H9 (cell line): ENCODE measurements around the gene FLT1. TPM values are rescaled to one million over a fixed set of nuclear protein-coding genes. Genes with fewer than 3 reads are reported as not detected.

Experiments used
- DNase-seq: peaks from one replicate; pipeline ENCODE4 v3.0.0-alpha.2; 2017
- H2AFZ ChIP-seq: one replicate; pipeline ENCODE4 v1.6.1; 2013; ENCODE audit warnings: mild to moderate bottlenecking, low read length, control low read depth, moderate library complexity
- H2AK5ac ChIP-seq: 2 replicates; pipeline ENCODE4 v1.6.1; 2013; ENCODE audit warnings: low read length, control low read depth, mixed read lengths; ENCODE audit not compliant: insufficient read length
- H2BK120ac ChIP-seq: one replicate; pipeline ENCODE4 v1.6.1; 2013; ENCODE audit warnings: low read depth, mild to moderate bottlenecking, low read length, control low read depth, inconsistent platforms; ENCODE audit not compliant: poor library complexity, severe bottlenecking
- H2BK12ac ChIP-seq: 2 replicates; pipeline ENCODE4 v1.6.1; 2013; ENCODE audit warnings: low read length, control low read depth, mixed read lengths, low read depth; ENCODE audit not compliant: insufficient read length
- H2BK15ac ChIP-seq: 2 replicates; pipeline ENCODE4 v1.6.1; 2013; ENCODE audit warnings: low read depth, low read length, control low read depth
- H2BK20ac ChIP-seq: one replicate; pipeline ENCODE4 v1.6.1; 2013; ENCODE audit warnings: low read depth, mild to moderate bottlenecking, low read length, control low read depth, inconsistent platforms; ENCODE audit not compliant: poor library complexity, severe bottlenecking
- H2BK5ac ChIP-seq: 2 replicates; pipeline ENCODE4 v1.6.1; 2013; ENCODE audit warnings: low read length, control low read depth, mixed read lengths; ENCODE audit not compliant: insufficient read length
- H3K14ac ChIP-seq: 2 replicates; pipeline ENCODE4 v1.6.1; 2013; ENCODE audit warnings: low read length, control low read depth; ENCODE audit not compliant: insufficient read depth
- H3K18ac ChIP-seq: 2 replicates; pipeline ENCODE4 v1.6.1; 2013; ENCODE audit warnings: low read depth, mild to moderate bottlenecking, mixed read lengths, low read length, control low read depth; ENCODE audit not compliant: insufficient read length
- H3K23ac ChIP-seq: 2 replicates; pipeline ENCODE4 v1.6.1; 2013; ENCODE audit warnings: low read length, control low read depth, mixed read lengths, low read depth; ENCODE audit not compliant: insufficient read length
- H3K23me2 ChIP-seq: 2 replicates; pipeline ENCODE4 v1.6.1; 2013; ENCODE audit warnings: low read depth, mild to moderate bottlenecking, mixed read lengths, low read length, control low read depth; ENCODE audit not compliant: insufficient read length, poor library complexity, severe bottlenecking
- H3K27ac ChIP-seq: 2 replicates; pipeline ENCODE4 v1.5.1; 2013; ENCODE audit warnings: low read length, control low read depth, mixed read lengths, low read depth; ENCODE audit not compliant: insufficient read length
- H3K27me3 ChIP-seq: 2 replicates; pipeline ENCODE4 v1.6.1; 2013; ENCODE audit warnings: low read length, control low read depth, inconsistent platforms; ENCODE audit not compliant: insufficient read depth
- H3K4ac ChIP-seq: 2 replicates; pipeline ENCODE4 v1.6.1; 2013; ENCODE audit warnings: low read depth, mild to moderate bottlenecking, control low read depth, inconsistent platforms, low read length, moderate library complexity
- H3K4me1 ChIP-seq: 2 replicates; pipeline ENCODE4 v1.6.1; 2013; ENCODE audit warnings: low read length, control low read depth, inconsistent platforms; ENCODE audit not compliant: insufficient read depth
- H3K4me2 ChIP-seq: 2 replicates; pipeline ENCODE4 v1.6.1; 2013; ENCODE audit warnings: low read length, control low read depth, mixed read lengths; ENCODE audit not compliant: insufficient read length, insufficient read depth
- H3K56ac ChIP-seq: 2 replicates; pipeline ENCODE4 v1.6.1; 2013; ENCODE audit warnings: low read depth, mild to moderate bottlenecking, mixed read lengths, low read length, control low read depth; ENCODE audit not compliant: insufficient read length
- H3K79me1 ChIP-seq: 2 replicates; pipeline ENCODE4 v1.6.1; 2013; ENCODE audit warnings: low read depth, mild to moderate bottlenecking, moderate library complexity, low read length, control low read depth, inconsistent platforms; ENCODE audit not compliant: insufficient read depth, poor library complexity, severe bottlenecking
- H3K79me2 ChIP-seq: 2 replicates; pipeline ENCODE4 v1.6.1; 2013; ENCODE audit warnings: low read length, control low read depth, inconsistent platforms; ENCODE audit not compliant: insufficient read depth
- H3K9ac ChIP-seq: 2 replicates; pipeline ENCODE4 v1.6.1; 2013; ENCODE audit warnings: low read length, control low read depth, mixed read lengths; ENCODE audit not compliant: insufficient read length; ENCODE audit errors: extremely low read depth
- H3K9me3 ChIP-seq: one replicate; pipeline ENCODE4 v1.6.1; 2013; ENCODE audit warnings: low read depth, low read length, inconsistent platforms; ENCODE audit not compliant: control insufficient read depth
- H3T11ph ChIP-seq: one replicate; pipeline ENCODE4 v1.6.1; 2013; ENCODE audit warnings: mild to moderate bottlenecking, low read length, control low read depth, inconsistent platforms
- H4K20me1 ChIP-seq: one replicate; pipeline ENCODE4 v1.6.1; 2013; ENCODE audit not compliant: control insufficient read depth, insufficient read length, insufficient read depth
- H4K5ac ChIP-seq: 2 replicates; pipeline ENCODE4 v1.6.1; 2013; ENCODE audit warnings: low read depth, mild to moderate bottlenecking, mixed read lengths, low read length, control low read depth; ENCODE audit not compliant: insufficient read length
- H4K8ac ChIP-seq: replicated peaks from 2 replicates; pipeline ENCODE4 v1.6.1; 2013; ENCODE audit warnings: low read length, control low read depth, mixed read lengths, low read depth; ENCODE audit not compliant: insufficient read length
- H4K91ac ChIP-seq: 2 replicates; pipeline ENCODE4 v1.6.1; 2013; ENCODE audit warnings: low read depth, mild to moderate bottlenecking, moderate library complexity, mixed read lengths, low read length, control low read depth; ENCODE audit not compliant: insufficient read length
- H3K27ac Mint-ChIP-seq, 3 experiments: 2 replicates in 2 of 3; 3 replicates in 1 of 3; pipeline ENCODE4 v1.8.0; 2020 to 2021; ENCODE audit warnings: mixed read lengths in 3 of 3, mild to moderate bottlenecking in 1 of 3, moderate library complexity in 1 of 3
- H3K27me3 Mint-ChIP-seq: 2 replicates; pipeline ENCODE4 v1.8.0; 2021; ENCODE audit warnings: low read depth, mild to moderate bottlenecking, moderate library complexity, mixed read lengths
- H3K36me3 Mint-ChIP-seq, 3 experiments: 2 replicates in 2 of 3; 3 replicates in 1 of 3; pipeline ENCODE4 v1.8.0; 2020 to 2021; ENCODE audit warnings: low read depth in 3 of 3, mixed read lengths in 3 of 3; ENCODE audit not compliant: insufficient read depth in 1 of 3
- H3K4me1 Mint-ChIP-seq, 2 experiments: 2 replicates each; pipeline ENCODE4 v1.8.0; 2020; ENCODE audit warnings: mixed read lengths in 2 of 2
- H3K4me3 Mint-ChIP-seq, 2 experiments: 2 replicates in 1 of 2; 3 replicates in 1 of 2; pipeline ENCODE4 v1.8.0; 2020 to 2021; ENCODE audit warnings: mild to moderate bottlenecking in 2 of 2, mixed read lengths in 2 of 2, moderate library complexity in 1 of 2
- H3K9me3 Mint-ChIP-seq, 2 experiments: 2 replicates in 1 of 2; 3 replicates in 1 of 2; pipeline ENCODE4 v1.8.0; 2020; ENCODE audit warnings: mild to moderate bottlenecking in 2 of 2, mixed read lengths in 2 of 2, moderate library complexity in 1 of 2
- WGBS: extraction: QIAGEN DNeasy Blood & Tissue Kit; methylation state at CpG from one replicate; pipeline ENCODE4 v1.1.7; 2013; ENCODE audit warnings: missing lambda C conversion rate, low lambda C conversion rate, mixed read lengths; ENCODE audit not compliant: insufficient read length; ENCODE audit errors: extremely low coverage; 5-methylcytosine and 5-hydroxymethylcytosine counted together
- total RNA-seq: library from RNA; stranded (reverse); gene quantifications from 2 replicates; pipeline ENCODE4 v1.2.1, GENCODE V29; 2021
- TF ChIP-seq, protein P1 (sequence below): fragments of 200-600 bp; sonication (generic); conservative IDR thresholded peaks from 3 replicates; pipeline ENCODE4 v1.8.0; 2021; ENCODE audit warnings: antibody characterized with exemption, mild to moderate bottlenecking

Gene FLT1
- total RNA-seq, 1 experiment from 2014 or later: 84.1 TPM

DNA sequence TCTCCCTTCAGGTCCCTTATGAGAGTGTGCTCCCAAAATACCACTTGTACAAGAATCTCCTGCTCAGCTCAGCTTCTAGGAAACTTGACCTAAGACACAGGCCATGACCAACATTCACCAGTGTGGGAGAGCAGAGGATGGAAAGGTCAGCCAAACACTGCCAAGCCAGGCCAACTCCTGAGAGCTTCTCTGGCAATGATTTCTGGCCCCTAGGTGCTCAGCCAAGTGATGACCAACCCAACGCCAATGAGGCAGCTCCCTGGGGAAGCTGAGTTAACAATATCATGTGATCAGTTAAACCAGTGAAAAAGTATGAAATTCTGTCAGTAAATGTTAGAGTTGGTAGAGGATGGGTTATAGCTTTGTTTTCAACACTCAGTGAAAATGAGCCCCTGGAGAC, 49.1 kb upstream of the FLT1 start:
- Histone ChIP-seq H4K20me1 (no peaks in the 10 kb centered on the region), H3K27ac (no peak overlapping the region), H3K18ac (no peak overlapping the region), H3K9ac (no peak overlapping the region), H2BK20ac (no peak overlapping the region), H3T11ph (no peak overlapping the region), H3K56ac (no peak overlapping the region), H4K91ac (no peak overlapping the region), H3K23me2 (no peaks in the 10 kb centered on the region), H2AK5ac (no peak overlapping the region), H4K5ac (no peak overlapping the region), H3K79me1 (no peaks in the 10 kb centered on the region), H3K4me1 (peaks cover 4% of the 10 kb centered on the region; the same call in 1 of the 2 replicates), H4K8ac (no peak overlapping the region), H3K4me2 (no peak overlapping the region), H2BK15ac (no peak overlapping the region), H3K23ac (no peak overlapping the region), H2BK5ac (no peak overlapping the region), H2BK12ac (no peak overlapping the region), H3K4ac (no peak overlapping the region), H3K79me2 (no peaks in the 10 kb centered on the region), H3K9me3 (no peaks in the 10 kb centered on the region), H2AFZ (no peak overlapping the region), H3K27me3 (no peaks in the 10 kb centered on the region; the same call in 1 of the 2 replicates), H2BK120ac (no peak overlapping the region), H3K14ac (no peak overlapping the region)
- Mint-ChIP-seq H3K36me3 (peaks cover 0 to 6% (median 5%) of the 10 kb centered on the region in 3 experiments; a peak in 5 of 7 replicates), H3K4me3 (no peak overlapping the region), H3K9me3 (peaks cover 5% of the 10 kb centered on the region in 2 experiments; a peak in 4 of 5 replicates), H3K4me1 (peaks cover 15 to 17% of the 10 kb centered on the region in 2 experiments), H3K27ac (no peak overlapping the region), H3K27me3 (no peaks in the 10 kb centered on the region)
- TF ChIP-seq, protein P1, sequence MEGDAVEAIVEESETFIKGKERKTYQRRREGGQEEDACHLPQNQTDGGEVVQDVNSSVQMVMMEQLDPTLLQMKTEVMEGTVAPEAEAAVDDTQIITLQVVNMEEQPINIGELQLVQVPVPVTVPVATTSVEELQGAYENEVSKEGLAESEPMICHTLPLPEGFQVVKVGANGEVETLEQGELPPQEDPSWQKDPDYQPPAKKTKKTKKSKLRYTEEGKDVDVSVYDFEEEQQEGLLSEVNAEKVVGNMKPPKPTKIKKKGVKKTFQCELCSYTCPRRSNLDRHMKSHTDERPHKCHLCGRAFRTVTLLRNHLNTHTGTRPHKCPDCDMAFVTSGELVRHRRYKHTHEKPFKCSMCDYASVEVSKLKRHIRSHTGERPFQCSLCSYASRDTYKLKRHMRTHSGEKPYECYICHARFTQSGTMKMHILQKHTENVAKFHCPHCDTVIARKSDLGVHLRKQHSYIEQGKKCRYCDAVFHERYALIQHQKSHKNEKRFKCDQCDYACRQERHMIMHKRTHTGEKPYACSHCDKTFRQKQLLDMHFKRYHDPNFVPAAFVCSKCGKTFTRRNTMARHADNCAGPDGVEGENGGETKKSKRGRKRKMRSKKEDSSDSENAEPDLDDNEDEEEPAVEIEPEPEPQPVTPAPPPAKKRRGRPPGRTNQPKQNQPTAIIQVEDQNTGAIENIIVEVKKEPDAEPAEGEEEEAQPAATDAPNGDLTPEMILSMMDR: no peak
- no CpG with 5 or more reads among the region's 1 CpG for WGBS
- DNase-seq: no peak
